Measurements from ENCODE around the gene ZNF200. TPM values are rescaled to one million over a fixed set of nuclear protein-coding genes. Genes with fewer than 3 reads are reported as not detected.

Gene ZNF200
- total and polyA plus RNA-seq, 3 experiments from 2014 or later = 11.2 to 14.6 (median 13.0) TPM

GRCh38 chr16:3193221-3194212 is 41.4 kb downstream of the ZNF200 start:
- H3K9me3 Mint-ChIP-seq = peaks cover 0 to 6% (median 0%) of the 10 kb centered on the region in 5 donors
- Histone ChIP-seq H3K36me3 (ENCODE audit: insufficient read depth, low read length) (no peaks in the 10 kb centered on the region), H3K4me3 (ENCODE audit: low read length) (no peak overlapping the region), H3K4me1 (ENCODE audit: insufficient read depth, low read length) (peaks cover 34% of the 10 kb centered on the region), H3K9me3 (ENCODE audit: low read length) (no peaks in the 10 kb centered on the region), H3K27me3 (ENCODE audit: insufficient read depth, low read length, poor library complexity, severe bottlenecking) (peaks cover 68% of the 10 kb centered on the region), H3K27ac (ENCODE audit: low read depth, low read length) (no peak overlapping the region)
- H3K36me3 Mint-ChIP-seq = peaks cover 0 to 6% (median 3%) of the 10 kb centered on the region in 3 donors
- ChIA-PET CTCF (no interaction called here), POLR2A (no interaction called here)
- peaks cover 64 to 69% of the 10 kb centered on the region in 2 donors for H3K27me3 Mint-ChIP-seq
- peak overlapping the region in 2 of 8 donors; percentile 38 to 72 for H3K27ac Mint-ChIP-seq
- H3K4me1 Mint-ChIP-seq = peaks cover 27 to 29% (median 27%) of the 10 kb centered on the region in 3 donors
- peak overlapping the region in 1 of 7 donors; percentile 56 for H3K4me3 Mint-ChIP-seq
- DNase-seq = no peak

- Mint-ChIP-seq H3K36me3 (peaks cover 0 to 6% (median 3%) of the 10 kb centered on the region in 3 donors), H3K4me3 (no peak overlapping the region), H3K4me1 (peaks cover 36 to 37% (median 36%) of the 10 kb centered on the region in 3 donors), H3K9me3 (peaks cover 0 to 8% (median 0%) of the 10 kb centered on the region in 5 donors), H3K27ac (no peak overlapping the region), H3K27me3 (peaks cover 67 to 73% of the 10 kb centered on the region in 2 donors)
- no peak overlapping the region for H3K27ac ChIP-seq (ENCODE audit: low read depth, low read length)
- no peak for DNase-seq
- H3K36me3 ChIP-seq (ENCODE audit: insufficient read depth, low read length) = no peaks in the 10 kb centered on the region
- peaks cover 43% of the 10 kb centered on the region for H3K4me1 ChIP-seq (ENCODE audit: insufficient read depth, low read length)
- no peaks in the 10 kb centered on the region for H3K9me3 ChIP-seq (ENCODE audit: low read length)
- ChIA-PET CTCF (no interaction called here), POLR2A (no interaction called here)
- H3K27me3 ChIP-seq (ENCODE audit: insufficient read depth, low read length, poor library complexity, severe bottlenecking) = peaks cover 73% of the 10 kb centered on the region
- no peak overlapping the region for H3K4me3 ChIP-seq (ENCODE audit: low read length)
These were observed 42.4 kb downstream of the ZNF200 start for GRCh38 chr16:3192476-3193019.

DNA sequence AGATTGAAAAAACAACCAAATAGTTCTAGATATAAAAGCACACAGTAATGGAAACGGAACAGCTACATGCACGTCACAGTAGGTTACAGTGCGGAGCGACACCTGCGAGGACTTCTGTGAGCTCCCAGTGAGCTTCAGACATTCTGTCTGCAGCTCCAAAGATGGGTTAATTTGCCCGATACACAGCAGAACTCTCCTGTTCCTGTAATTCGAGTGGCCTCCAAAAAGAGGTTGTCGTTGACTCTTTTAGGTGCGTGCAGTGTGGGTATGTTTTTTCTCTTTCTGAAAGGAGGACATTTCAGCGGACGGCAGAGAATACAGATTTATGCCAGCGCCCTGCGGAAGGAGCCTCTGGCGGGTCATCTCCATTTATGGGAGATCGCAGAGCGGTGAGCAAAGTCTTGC is 44.0 kb downstream of the ZNF200 start:
- peaks cover 77 to 78% of the 10 kb centered on the region in 2 donors for H3K27me3 Mint-ChIP-seq
- H3K4me3 ChIP-seq (ENCODE audit: low read length) = peak overlapping the region; percentile 49
- peak overlapping the region in 6 of 8 donors; percentile 3 to 80 (median 64) for H3K27ac Mint-ChIP-seq
- peaks cover 37 to 42% (median 39%) of the 10 kb centered on the region in 3 donors for H3K4me1 Mint-ChIP-seq
- CTCF ChIA-PET = no interaction called here
- H3K4me3 Mint-ChIP-seq = peak overlapping the region; percentile 27 to 81 (median 74)
- peaks cover 46% of the 10 kb centered on the region for H3K4me1 ChIP-seq (ENCODE audit: insufficient read depth, low read length)
- peak in 2 of 5 donors; percentile 23 for DNase-seq
- no peaks in the 10 kb centered on the region for H3K36me3 ChIP-seq (ENCODE audit: insufficient read depth, low read length)
- H3K36me3 Mint-ChIP-seq = peaks cover 0 to 6% (median 3%) of the 10 kb centered on the region in 3 donors
- POLR2A ChIA-PET = no interaction called here
- H3K27me3 ChIP-seq (ENCODE audit: insufficient read depth, low read length, poor library complexity, severe bottlenecking) = peaks cover 76% of the 10 kb centered on the region
- H3K9me3 Mint-ChIP-seq = peaks cover 0 to 8% (median 3%) of the 10 kb centered on the region in 5 donors
- no peak overlapping the region for H3K27ac ChIP-seq (ENCODE audit: low read depth, low read length)
- H3K9me3 ChIP-seq (ENCODE audit: low read length) = no peaks in the 10 kb centered on the region

GRCh38 chr16:3189869-3190268 is 45.1 kb downstream of the ZNF200 start:
- Mint-ChIP-seq H3K9me3 (peaks cover 0 to 8% (median 3%) of the 10 kb centered on the region in 5 donors), H3K27ac (peak overlapping the region in 4 of 8 donors; percentile 61 to 79 (median 72)), H3K36me3 (peaks cover 0 to 6% (median 3%) of the 10 kb centered on the region in 3 donors), H3K27me3 (peaks cover 70 to 76% of the 10 kb centered on the region in 2 donors), H3K4me1 (peaks cover 37 to 42% (median 39%) of the 10 kb centered on the region in 3 donors), H3K4me3 (peak overlapping the region; percentile 55 to 88 (median 73))
- DNase-seq = no peak
- Histone ChIP-seq H3K4me1 (ENCODE audit: insufficient read depth, low read length) (peaks cover 46% of the 10 kb centered on the region), H3K4me3 (ENCODE audit: low read length) (peak overlapping the region; percentile 24), H3K27me3 (ENCODE audit: insufficient read depth, low read length, poor library complexity, severe bottlenecking) (peaks cover 70% of the 10 kb centered on the region), H3K9me3 (ENCODE audit: low read length) (no peaks in the 10 kb centered on the region), H3K27ac (ENCODE audit: low read depth, low read length) (no peak overlapping the region), H3K36me3 (ENCODE audit: insufficient read depth, low read length) (no peaks in the 10 kb centered on the region)
- POLR2A ChIA-PET = interaction anchor here (0.5 to 1.0 kb wide), 3 partner anchors 29 to 211 kb away, joined by 3 to 4 read pairs (median 3); partner anchors contain the start of gene ZSCAN32
- CTCF ChIA-PET = no interaction called here

DNA sequence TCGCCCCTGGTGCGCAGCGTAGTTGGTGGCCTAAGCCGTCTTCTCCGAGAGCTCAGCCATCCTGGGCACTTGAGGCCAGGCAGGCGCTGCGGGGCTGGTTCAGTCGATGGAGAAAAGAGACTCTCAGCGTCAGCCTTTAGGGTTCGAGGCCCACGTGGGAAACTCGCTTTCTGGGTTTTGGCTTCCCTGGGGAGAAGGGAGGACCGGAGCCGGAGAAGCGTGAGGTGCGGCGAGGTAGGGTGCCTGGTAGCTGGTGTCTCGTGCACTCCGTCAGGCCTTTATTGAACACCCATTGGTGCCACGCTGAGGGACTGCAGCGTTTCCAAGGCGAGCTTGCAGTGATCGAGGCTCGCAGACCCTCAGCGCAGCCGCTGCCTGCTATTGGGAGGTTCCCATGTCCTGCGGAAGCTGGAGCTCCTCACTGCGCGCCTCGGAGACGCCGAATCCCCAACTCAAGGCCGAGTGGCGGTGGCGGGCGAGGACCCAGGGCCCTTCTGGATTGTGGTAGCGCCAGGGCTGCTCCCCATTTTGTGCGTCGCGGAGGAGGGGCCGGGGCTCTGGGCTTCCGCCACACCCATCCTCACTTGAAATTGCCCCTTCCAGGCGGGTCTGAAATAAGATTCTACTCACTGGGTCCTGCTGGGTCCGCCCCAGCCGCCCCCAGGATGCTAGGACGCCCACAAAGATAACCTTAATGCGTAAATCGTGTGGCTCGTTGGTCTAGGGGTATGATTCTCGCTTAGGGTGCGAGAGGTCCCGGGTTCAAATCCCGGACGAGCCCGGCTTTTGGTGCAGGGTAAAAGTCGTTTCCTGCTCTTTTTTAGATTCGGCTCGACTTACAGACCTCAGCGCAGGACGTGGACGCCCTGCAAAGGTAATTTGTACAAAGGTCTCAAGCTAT is 45.8 kb downstream of the ZNF200 start:
- peak overlapping the region; percentile 43 for H3K4me3 ChIP-seq (ENCODE audit: low read length)
- no peaks in the 10 kb centered on the region for H3K36me3 ChIP-seq (ENCODE audit: insufficient read depth, low read length)
- H3K27me3 ChIP-seq (ENCODE audit: insufficient read depth, low read length, poor library complexity, severe bottlenecking) = peaks cover 69% of the 10 kb centered on the region
- peak in 3 of 5 donors; percentile 12 to 29 (median 28) for DNase-seq
- ChIA-PET CTCF (no interaction called here), POLR2A (interaction anchor here (0.5 to 1.0 kb wide), 3 partner anchors 29 to 211 kb away, joined by 3 to 4 read pairs (median 3); partner anchors contain the start of gene ZSCAN32)
- no peaks in the 10 kb centered on the region for H3K9me3 ChIP-seq (ENCODE audit: low read length)
- Mint-ChIP-seq H3K4me3 (peak overlapping the region; percentile 55 to 83 (median 73)), H3K9me3 (peaks cover 0 to 9% (median 4%) of the 10 kb centered on the region in 5 donors), H3K27me3 (peaks cover 69 to 73% of the 10 kb centered on the region in 2 donors), H3K36me3 (peaks cover 0 to 4% (median 0%) of the 10 kb centered on the region in 3 donors), H3K4me1 (peaks cover 40 to 46% (median 41%) of the 10 kb centered on the region in 3 donors), H3K27ac (peak overlapping the region in 6 of 8 donors; percentile 35 to 79 (median 62))
- peak overlapping the region; percentile 31 for H3K27ac ChIP-seq (ENCODE audit: low read depth, low read length)
- peaks cover 47% of the 10 kb centered on the region for H3K4me1 ChIP-seq (ENCODE audit: insufficient read depth, low read length)

GRCh38 chr16:3188675-3188924 is 46.4 kb downstream of the ZNF200 start:
- DNase-seq = no peak
- ChIA-PET POLR2A (no interaction called here), CTCF (no interaction called here)
- peak overlapping the region in 4 of 8 donors; percentile 26 to 79 (median 68) for H3K27ac Mint-ChIP-seq
- peaks cover 69% of the 10 kb centered on the region for H3K27me3 ChIP-seq (ENCODE audit: insufficient read depth, low read length, poor library complexity, severe bottlenecking)
- H3K27ac ChIP-seq (ENCODE audit: low read depth, low read length) = peak overlapping the region; percentile 31
- peak overlapping the region; percentile 43 for H3K4me3 ChIP-seq (ENCODE audit: low read length)
- peaks cover 0 to 11% (median 4%) of the 10 kb centered on the region in 5 donors for H3K9me3 Mint-ChIP-seq
- peaks cover 67 to 73% of the 10 kb centered on the region in 2 donors for H3K27me3 Mint-ChIP-seq
- H3K36me3 ChIP-seq (ENCODE audit: insufficient read depth, low read length) = no peaks in the 10 kb centered on the region
- H3K4me1 Mint-ChIP-seq = peaks cover 46 to 52% (median 47%) of the 10 kb centered on the region in 3 donors
- peaks cover 52% of the 10 kb centered on the region for H3K4me1 ChIP-seq (ENCODE audit: insufficient read depth, low read length)
- H3K9me3 ChIP-seq (ENCODE audit: low read length) = no peaks in the 10 kb centered on the region
- H3K4me3 Mint-ChIP-seq = peak overlapping the region; percentile 55 to 83 (median 73)
- H3K36me3 Mint-ChIP-seq = peaks cover 0 to 4% (median 0%) of the 10 kb centered on the region in 3 donors

Measured in CD8-positive, alpha-beta memory T cell (primary cell).